Loucy (cell line): ENCODE results near the gene GAB2.

Experiments
- CTCF ChIP-seq: fragments of 200-600 bp; sonication (generic); conservative IDR thresholded peaks from 2 replicates; pipeline ENCODE4 v1.5.1; 2014; ENCODE audit warnings: mild to moderate bottlenecking, antibody characterized with exemption, low read length
- EZH2phosphoT487 ChIP-seq: fragments of 200-600 bp; IDR thresholded peaks from 2 replicates; pipeline ENCODE4 v1.6.1; 2018; ENCODE audit warnings: antibody characterized with exemption, mild to moderate bottlenecking, moderate library complexity, borderline replicate concordance

- no peak for TF ChIP-seq CTCF
- no peak for TF ChIP-seq EZH2phosphoT487
These were observed 127.1 kb downstream of the GAB2 start for GRCh38 chr11:78290293-78291176.
